ENCODE measurements around the gene DOK5.

DOK5 gene

DNA sequence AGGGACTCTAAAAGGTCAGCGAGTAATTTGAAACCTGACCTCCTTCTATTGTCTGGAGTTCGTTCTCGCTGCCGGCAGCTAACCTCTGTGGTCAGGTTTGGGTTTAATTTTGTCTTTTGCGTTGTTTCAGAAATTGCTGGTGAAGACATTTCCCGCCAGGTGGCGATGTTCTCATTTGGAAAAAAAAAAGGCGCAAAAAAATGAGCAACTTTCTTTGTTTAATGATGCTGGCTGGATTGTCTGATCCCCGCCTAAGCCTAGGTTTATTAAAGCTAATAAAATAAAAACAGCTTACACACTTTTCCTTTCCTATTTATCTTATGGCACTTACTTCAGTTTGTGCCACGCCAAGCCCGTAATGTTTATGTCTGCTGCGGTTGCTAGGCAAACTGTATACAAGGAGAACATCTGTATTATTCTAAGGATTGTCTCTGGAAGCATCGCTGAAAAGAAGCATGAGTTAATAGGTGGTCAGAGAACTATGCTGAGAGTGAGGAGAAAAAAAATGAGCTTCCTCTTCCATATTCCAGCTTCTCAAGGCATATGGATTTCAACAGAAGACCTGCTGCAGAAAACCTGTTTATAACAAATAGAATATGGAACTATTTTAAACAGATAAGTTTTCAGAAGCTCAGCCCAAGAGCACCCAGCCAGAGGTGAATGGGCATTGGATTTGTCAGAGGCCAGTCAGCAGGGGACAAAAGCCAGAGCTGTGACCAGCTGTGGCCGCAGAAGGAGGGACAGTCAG is 205.7 kb downstream of the DOK5 start:
- H3K9ac ChIP-seq (ENCODE audit: low read length) = no peak overlapping the region
- no peaks in the 10 kb centered on the region for H3K9me2 ChIP-seq (replicated peaks; ENCODE audit: insufficient read depth, low read length)
- H3F3A ChIP-seq (ENCODE audit: insufficient read depth, low read length) = no peaks in the 10 kb centered on the region
- no peak for TF ChIP-seq EZH2phosphoT487 (IDR thresholded peaks at IDR 0.05; ENCODE audit: low read length)
- TF ChIP-seq, protein P1, sequence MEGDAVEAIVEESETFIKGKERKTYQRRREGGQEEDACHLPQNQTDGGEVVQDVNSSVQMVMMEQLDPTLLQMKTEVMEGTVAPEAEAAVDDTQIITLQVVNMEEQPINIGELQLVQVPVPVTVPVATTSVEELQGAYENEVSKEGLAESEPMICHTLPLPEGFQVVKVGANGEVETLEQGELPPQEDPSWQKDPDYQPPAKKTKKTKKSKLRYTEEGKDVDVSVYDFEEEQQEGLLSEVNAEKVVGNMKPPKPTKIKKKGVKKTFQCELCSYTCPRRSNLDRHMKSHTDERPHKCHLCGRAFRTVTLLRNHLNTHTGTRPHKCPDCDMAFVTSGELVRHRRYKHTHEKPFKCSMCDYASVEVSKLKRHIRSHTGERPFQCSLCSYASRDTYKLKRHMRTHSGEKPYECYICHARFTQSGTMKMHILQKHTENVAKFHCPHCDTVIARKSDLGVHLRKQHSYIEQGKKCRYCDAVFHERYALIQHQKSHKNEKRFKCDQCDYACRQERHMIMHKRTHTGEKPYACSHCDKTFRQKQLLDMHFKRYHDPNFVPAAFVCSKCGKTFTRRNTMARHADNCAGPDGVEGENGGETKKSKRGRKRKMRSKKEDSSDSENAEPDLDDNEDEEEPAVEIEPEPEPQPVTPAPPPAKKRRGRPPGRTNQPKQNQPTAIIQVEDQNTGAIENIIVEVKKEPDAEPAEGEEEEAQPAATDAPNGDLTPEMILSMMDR (IDR thresholded peaks at IDR 0.05; ENCODE audit: low read length) = peak; percentile 71
- peaks cover 13% of the 10 kb centered on the region for H3K4me1 ChIP-seq (ENCODE audit: low read length)
- 0 out of 2 replicates have a peak overlapping the region, but pooled peaks have one; percentile 15 for H3K4me3 ChIP-seq (ENCODE audit: low read length)
- no peak overlapping the region for H3K27ac ChIP-seq (ENCODE audit: low read length)
- no peaks in the 10 kb centered on the region for H3K79me2 ChIP-seq (ENCODE audit: low read length)
- H2AFZ ChIP-seq (ENCODE audit: low read length) = peak overlapping the region; percentile 22; the same call in 1 of the 2 replicates
- H4K20me1 ChIP-seq (ENCODE audit: insufficient read depth, low read length) = no peaks in the 10 kb centered on the region
- no peaks in the 10 kb centered on the region for H3K27me3 ChIP-seq (replicated peaks; ENCODE audit: insufficient read depth, low read length)
- H3K9me3 ChIP-seq (replicated peaks; ENCODE audit: insufficient read depth, low read length) = no peaks in the 10 kb centered on the region
- DNase-seq = peak; percentile 85
- H3K4me2 ChIP-seq (ENCODE audit: low read depth, low read length) = peak overlapping the region; percentile 59
- H3K36me3 ChIP-seq (replicated peaks; ENCODE audit: insufficient read depth, low read length) = no peaks in the 10 kb centered on the region

DNA sequence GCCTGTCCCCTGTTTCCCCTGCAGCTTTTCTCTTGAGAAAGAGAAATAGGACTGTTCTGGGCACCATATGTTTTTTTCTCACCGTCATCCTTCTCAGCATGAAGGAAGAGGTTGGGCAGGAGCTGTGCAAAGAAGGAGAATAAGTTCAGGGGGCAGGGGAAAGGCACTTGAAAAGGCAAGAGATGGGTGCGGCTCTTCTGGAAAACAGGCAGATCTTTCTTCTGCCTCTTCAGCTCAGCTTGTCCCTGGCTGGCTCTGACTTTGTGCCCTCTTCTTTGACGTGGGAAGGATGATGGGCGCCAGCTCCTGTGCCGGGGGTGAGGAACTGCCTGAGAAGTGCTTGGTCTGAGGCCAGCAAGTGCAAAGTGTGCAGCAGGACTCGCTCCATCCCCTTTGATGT is 206.5 kb downstream of the DOK5 start:
- Histone ChIP-seq H3K4me1 (ENCODE audit: low read length) (peaks cover 13% of the 10 kb centered on the region), H3K9me3 (replicated peaks; ENCODE audit: insufficient read depth, low read length) (no peaks in the 10 kb centered on the region), H3K27me3 (replicated peaks; ENCODE audit: insufficient read depth, low read length) (no peaks in the 10 kb centered on the region), H2AFZ (ENCODE audit: low read length) (no peak overlapping the region), H3K4me3 (ENCODE audit: low read length) (no peak overlapping the region), H3K9ac (ENCODE audit: low read length) (no peak overlapping the region), H3F3A (ENCODE audit: insufficient read depth, low read length) (no peaks in the 10 kb centered on the region), H3K4me2 (ENCODE audit: low read depth, low read length) (no peak overlapping the region), H3K27ac (ENCODE audit: low read length) (no peak overlapping the region), H4K20me1 (ENCODE audit: insufficient read depth, low read length) (no peaks in the 10 kb centered on the region), H3K9me2 (replicated peaks; ENCODE audit: insufficient read depth, low read length) (no peaks in the 10 kb centered on the region), H3K79me2 (ENCODE audit: low read length) (no peaks in the 10 kb centered on the region), H3K36me3 (replicated peaks; ENCODE audit: insufficient read depth, low read length) (no peaks in the 10 kb centered on the region)
- no peak for DNase-seq
- no peak for TF ChIP-seq EZH2phosphoT487 (IDR thresholded peaks at IDR 0.05; ENCODE audit: low read length)
- TF ChIP-seq, protein P1 (IDR thresholded peaks at IDR 0.05; ENCODE audit: low read length) = no peak
- TF ChIP-seq EZH2 (optimal IDR thresholded peaks at IDR 0.05; ENCODE audit: low read depth, low read length) = no peak

DNA sequence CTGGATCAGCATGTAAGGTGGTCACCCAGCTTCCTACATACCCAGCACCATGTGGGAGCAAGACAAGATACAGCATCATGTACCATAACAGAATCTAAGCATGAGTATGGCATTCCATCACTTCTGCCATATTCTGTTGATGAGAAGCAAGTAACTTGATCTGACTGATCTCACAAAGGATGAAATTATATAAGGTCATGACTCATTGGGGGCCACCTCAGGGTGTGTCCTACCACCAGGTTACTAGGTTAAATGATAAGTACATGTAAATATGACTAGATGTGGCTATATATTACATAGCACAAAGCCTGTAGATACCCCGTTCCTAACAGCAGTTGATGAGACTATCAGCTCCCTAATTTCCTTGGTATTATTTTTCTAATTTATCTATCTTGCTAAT is 213.1 kb downstream of the DOK5 start:
- Histone ChIP-seq H3K36me3 (replicated peaks; ENCODE audit: insufficient read depth, low read length) (no peaks in the 10 kb centered on the region), H3K9me3 (replicated peaks; ENCODE audit: insufficient read depth, low read length) (no peaks in the 10 kb centered on the region), H2AFZ (ENCODE audit: low read length) (no peak overlapping the region), H3K79me2 (ENCODE audit: low read length) (no peaks in the 10 kb centered on the region), H3K9me2 (replicated peaks; ENCODE audit: insufficient read depth, low read length) (no peaks in the 10 kb centered on the region), H3K9ac (ENCODE audit: low read length) (no peak overlapping the region), H3K4me2 (ENCODE audit: low read depth, low read length) (no peak overlapping the region), H3K4me1 (ENCODE audit: low read length) (peaks cover 8% of the 10 kb centered on the region), H3K27me3 (replicated peaks; ENCODE audit: insufficient read depth, low read length) (no peaks in the 10 kb centered on the region), H3K4me3 (ENCODE audit: low read length) (no peak overlapping the region), H3F3A (ENCODE audit: insufficient read depth, low read length) (no peaks in the 10 kb centered on the region), H3K27ac (ENCODE audit: low read length) (no peak overlapping the region), H4K20me1 (ENCODE audit: insufficient read depth, low read length) (no peaks in the 10 kb centered on the region)
- TF ChIP-seq EZH2 (optimal IDR thresholded peaks at IDR 0.05; ENCODE audit: low read depth, low read length) = no peak
- TF ChIP-seq, protein P1 (IDR thresholded peaks at IDR 0.05; ENCODE audit: low read length) = no peak
- no peak for DNase-seq
